Left colon (tissue), 2 donors: ENCODE measurements around the gene CGREF1. TPM values are rescaled to one million over a fixed set of nuclear protein-coding genes. Genes with fewer than 3 reads are reported as not detected.
"Not testable (repeated sequence)": the region's sequence is repeated elsewhere in the genome, so short reads cannot be mapped to it uniquely, and the experiment has no call there.

ENCODE experiments used
- ATAC-seq: fragments of 200-7000 bp; cut with Tn5 transposase; one replicate; pipeline ENCODE4 v1.9.1; 2020; ENCODE audit warnings: mild to moderate bottlenecking, moderate library complexity
- DNase-seq, 2 donors: peaks; one replicate each; pipeline ENCODE4 v3.0.0-alpha.2; 2020
- intact Hi-C, 2 donors: fragments of 100-400 bp; cut with DNase I in 1 of 2; cut with micrococcal nuclease in 1 of 2; formaldehyde crosslinking; loops; one replicate each; pipeline versions ENCODE4 v1.11.2 to v1.14.0; 2022; cut with DNase I, micrococcal nuclease
- total RNA-seq, 2 donors: library from RNA; stranded (reverse); fragmentation: NEBNext Ultra II Directional; extraction: Animal tissue kit (Norgen Biotek cat#: 25700); gene quantifications; one replicate each; pipeline ENCODE4 v1.2.1, GENCODE V29; 2021
- donor health status: DM: no; HTN: no; CAD: no.
- donor health status: DM: yes; HTN: yes; CAD: no.

Gene CGREF1
- total RNA-seq, 2 donors from 2014 or later = 0.53 to 3.8 TPM

- intact Hi-C loops = no loop called here
- DNase-seq (no peak), ATAC-seq (no peak)
Measured at GRCh38 chr2:27121906-27122305, 3.0 kb upstream of the CGREF1 start.

GRCh38 chr2:27119330-27119670 is 372 bp upstream of the CGREF1 start:
- DNase-seq, ATAC-seq, intact Hi-C loops: not testable (repeated sequence)

- intact Hi-C loops = no loop called here
- ATAC-seq (no peak), DNase-seq (no peak)
Measured at GRCh38 chr2:27117995-27118524, 868 bp downstream of the CGREF1 start.

GRCh38 chr2:27115519-27115918 is 3.4 kb downstream of the CGREF1 start:
- ATAC-seq (no peak), DNase-seq (no peak)
- intact Hi-C loops = no loop called here

GRCh38 chr2:27111392-27112078 is 7.4 kb downstream of the CGREF1 start:
- ATAC-seq, intact Hi-C loops, DNase-seq: not testable (repeated sequence)

- intact Hi-C loops, DNase-seq, ATAC-seq: not testable (repeated sequence)
Measured at GRCh38 chr2:27110603-27111352, 8.2 kb downstream of the CGREF1 start.

GRCh38 chr2:27109083-27109482 is 9.8 kb downstream of the CGREF1 start:
- intact Hi-C loops = no loop called here

GRCh38 chr2:27108221-27108620 is 10.7 kb downstream of the CGREF1 start:
- DNase-seq (no peak), ATAC-seq (no peak)
- intact Hi-C loops = no loop called here

More at GRCh38 chr2:27109083-27109482, 9.8 kb downstream of the CGREF1 start:
- ATAC-seq (no peak), DNase-seq (no peak)

GRCh38 chr2:27105981-27106380 is 12.9 kb downstream of the CGREF1 start:
- DNase-seq = no peak
- intact Hi-C loops = no loop called here
- ATAC-seq = no peak

- no peak for ATAC-seq
- DNase-seq = no peak
- intact Hi-C loops = no loop called here
Measured at GRCh38 chr2:27102329-27102728, 16.6 kb downstream of the CGREF1 start.

- ATAC-seq (no peak), DNase-seq (no peak)
- intact Hi-C loops = no loop called here
Measured at GRCh38 chr2:27100036-27100435, 18.9 kb downstream of the CGREF1 start.

- intact Hi-C loops = loop anchor here (5.0 to 10.0 kb wide), 3 partner anchors 95 to 185 kb away; partner anchors contain the start of gene TRIM54 (in 2 of the 2)
Measured at GRCh38 chr2:27099334-27099955, 19.5 kb downstream of the CGREF1 start.

GRCh38 chr2:27097341-27097740 is 21.6 kb downstream of the CGREF1 start:
- no peak for ATAC-seq
- intact Hi-C loops = loop anchor here (5.0 to 10.0 kb wide), 3 partner anchors 97 to 187 kb away; partner anchors contain the start of gene TRIM54 (in 2 of the 2)

More at GRCh38 chr2:27099334-27099955, 19.5 kb downstream of the CGREF1 start:
- no peak for DNase-seq
- no peak for ATAC-seq

GRCh38 chr2:27096748-27097297 is 22.1 kb downstream of the CGREF1 start:
- ATAC-seq = no peak
- no peak for DNase-seq
- intact Hi-C loops = loop anchor here (5.0 to 10.0 kb wide), 3 partner anchors 98 to 188 kb away; partner anchors contain the start of gene TRIM54 (in 2 of the 2)

More at GRCh38 chr2:27097341-27097740, 21.6 kb downstream of the CGREF1 start:
- DNase-seq = no peak

GRCh38 chr2:27095745-27096651 is 22.9 kb downstream of the CGREF1 start:
- DNase-seq (peak in 1 of 2 donors; percentile 50), ATAC-seq (peak; percentile 65)
- intact Hi-C loops = loop anchor here (5.0 to 10.0 kb wide), 3 partner anchors 99 to 189 kb away; partner anchors contain the start of gene TRIM54 (in 2 of the 2)

GRCh38 chr2:27095427-27095744 is 23.5 kb downstream of the CGREF1 start:
- DNase-seq (no peak), ATAC-seq (no peak)
- intact Hi-C loops = loop anchor here (5.0 to 10.0 kb wide), 3 partner anchors 99 to 189 kb away; partner anchors contain the start of gene TRIM54 (in 2 of the 2)

GRCh38 chr2:27094353-27094984 is 24.5 kb downstream of the CGREF1 start:
- no peak for ATAC-seq
- intact Hi-C loops = loop anchor here (10.0 kb wide), 2 partner anchors 100 to 190 kb away; partner anchors contain the start of gene TRIM54 (in 1 of the 2)
- DNase-seq = no peak
